HG02623 (cell line): ENCODE data around the gene PLEK.
A peak's percentile ranks its signal among the peaks of the same experiment; 100 is the strongest.

ENCODE experiments used
- ATAC-seq: cut with Tn5 transposase; IDR thresholded peaks from one replicate; pipeline ENCODE4 v1.9.1; 2021; ENCODE audit warnings: moderate library complexity; ENCODE audit not compliant: unreplicated experiment

Gene PLEK

DNA sequence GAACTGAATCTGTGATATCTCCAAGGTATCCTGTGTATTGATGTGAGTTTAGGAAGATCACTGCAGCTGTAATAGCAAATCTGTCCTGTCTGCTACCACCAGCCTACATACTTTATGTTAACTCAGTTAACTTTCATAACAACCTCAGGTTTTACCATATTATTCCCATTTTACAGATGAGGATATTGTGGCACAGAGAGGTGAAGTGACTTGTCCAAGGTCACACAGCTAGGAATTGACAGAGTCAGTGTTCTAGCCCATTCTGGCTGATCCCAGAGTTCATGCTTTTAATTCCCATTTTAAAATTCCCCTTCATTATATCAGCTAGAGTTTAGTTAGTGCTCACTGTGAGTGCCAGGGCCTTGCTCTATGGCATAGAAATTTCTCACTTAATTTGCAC lies 49.4 kb downstream of the PLEK start:
- no peak for ATAC-seq

- no peak for ATAC-seq
Measured at GRCh38 chr2:68414876-68415275, 49.8 kb downstream of the PLEK start.

GRCh38 chr2:68415521-68415920 lies 50.4 kb downstream of the PLEK start:
- no peak for ATAC-seq

- ATAC-seq = no peak
Measured at GRCh38 chr2:68416081-68416675, 51.1 kb downstream of the PLEK start.

- no peak for ATAC-seq
Measured at GRCh38 chr2:68417926-68418325, 52.8 kb downstream of the PLEK start.

GRCh38 chr2:68418419-68418818 lies 53.3 kb downstream of the PLEK start:
- ATAC-seq = no peak

DNA sequence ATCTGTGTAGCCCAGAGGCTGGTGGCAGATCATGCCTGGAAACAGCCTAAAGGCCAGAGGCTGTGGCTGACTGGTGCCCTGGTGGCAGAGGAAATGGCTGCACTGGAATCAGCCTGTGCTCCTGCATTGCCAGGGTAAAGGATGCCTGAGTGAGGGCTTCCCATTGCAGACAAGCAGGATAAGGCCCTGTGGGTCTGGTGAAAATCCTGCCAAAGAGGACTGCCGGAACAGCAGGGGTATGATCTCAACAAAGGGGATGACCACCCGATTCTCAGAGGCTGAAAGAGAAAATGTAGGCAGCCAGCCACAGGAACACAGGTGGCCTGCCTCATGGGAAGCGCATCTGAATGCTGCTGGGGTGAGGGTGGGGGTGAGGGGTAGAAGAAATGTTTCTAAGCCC lies 53.8 kb downstream of the PLEK start:
- no peak for ATAC-seq

DNA sequence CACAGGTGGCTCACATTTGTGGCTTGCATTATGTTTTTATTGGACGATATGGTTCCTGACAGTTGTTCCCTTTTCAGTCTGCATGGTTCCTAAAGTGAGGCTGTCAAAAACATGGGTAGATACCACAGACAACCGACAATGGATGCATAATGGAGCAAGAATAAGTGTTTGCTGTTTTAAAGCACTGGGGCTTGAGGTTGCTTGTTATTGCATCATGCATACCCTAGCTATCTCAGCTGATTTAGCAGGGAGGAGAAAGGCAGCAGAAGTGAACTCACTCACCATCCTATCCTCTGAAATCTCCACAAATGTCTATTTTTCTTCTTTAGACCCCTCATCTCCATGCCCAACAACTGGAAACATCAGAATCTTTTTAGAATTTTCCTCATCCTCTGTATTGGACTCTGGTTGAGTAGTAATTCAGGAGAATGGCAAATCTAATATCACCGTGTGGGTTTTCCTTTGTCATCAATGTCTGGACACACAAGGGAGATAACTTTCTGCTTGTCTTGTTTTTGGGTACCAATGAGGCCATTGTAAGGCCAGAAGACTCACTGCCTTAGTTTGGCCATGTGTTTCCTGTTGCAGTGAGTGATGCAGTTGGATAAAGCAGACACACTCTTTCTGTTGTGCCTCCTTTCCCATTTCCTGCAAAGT lies 55.3 kb downstream of the PLEK start:
- ATAC-seq = no peak

DNA sequence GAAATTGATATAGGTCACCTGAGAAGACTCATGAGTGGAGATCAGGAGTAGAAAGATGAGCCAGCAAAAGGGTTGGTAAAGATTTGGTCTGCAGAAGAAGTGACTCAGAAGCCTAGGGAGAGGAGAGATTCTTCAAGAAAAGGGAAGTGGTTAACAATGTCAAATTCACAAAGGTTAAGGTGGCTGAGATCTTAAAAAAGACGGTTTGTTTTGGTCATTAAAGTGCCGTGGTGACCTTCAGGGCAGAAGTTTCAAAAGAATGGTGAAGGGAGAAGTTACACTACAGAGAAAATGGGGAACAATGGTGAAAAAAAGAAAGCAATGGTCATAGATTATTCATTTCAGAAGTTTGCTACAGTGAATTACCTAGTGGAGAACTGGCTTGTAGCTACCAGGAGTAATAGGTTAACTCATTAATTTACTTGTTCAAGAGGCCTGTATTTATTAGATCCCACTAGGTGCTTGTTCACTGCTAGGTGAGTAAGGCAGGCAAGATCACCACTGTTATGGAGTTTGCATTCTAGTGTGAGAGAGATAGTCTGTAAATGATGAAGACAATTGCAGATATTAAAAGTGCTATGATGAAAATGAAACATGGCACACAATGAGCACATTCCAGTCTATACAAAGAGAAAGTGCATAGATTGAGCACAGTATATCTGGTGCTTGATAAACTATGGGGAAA lies 59.0 kb downstream of the PLEK start:
- ATAC-seq = peak; percentile 75

DNA sequence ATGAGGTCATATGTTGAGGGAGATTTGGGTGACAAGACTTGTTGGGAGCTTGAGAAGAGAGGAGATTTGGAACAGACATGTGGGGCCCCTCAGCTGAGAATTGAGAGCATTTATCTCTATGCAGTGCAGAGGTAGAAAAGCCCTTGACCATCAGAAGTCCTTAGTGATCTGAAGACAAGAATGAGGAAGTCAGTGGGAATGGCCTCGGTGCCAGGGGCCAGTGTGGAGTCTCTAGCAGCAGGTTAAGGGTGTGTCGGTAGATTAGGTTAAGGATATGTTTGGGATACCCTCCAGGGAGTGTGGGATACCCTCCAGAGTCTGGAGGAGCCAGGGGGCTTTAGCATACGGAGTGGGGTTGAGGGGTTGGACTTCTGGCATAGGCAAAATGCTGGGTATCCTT lies 60.4 kb downstream of the PLEK start:
- ATAC-seq = no peak

DNA sequence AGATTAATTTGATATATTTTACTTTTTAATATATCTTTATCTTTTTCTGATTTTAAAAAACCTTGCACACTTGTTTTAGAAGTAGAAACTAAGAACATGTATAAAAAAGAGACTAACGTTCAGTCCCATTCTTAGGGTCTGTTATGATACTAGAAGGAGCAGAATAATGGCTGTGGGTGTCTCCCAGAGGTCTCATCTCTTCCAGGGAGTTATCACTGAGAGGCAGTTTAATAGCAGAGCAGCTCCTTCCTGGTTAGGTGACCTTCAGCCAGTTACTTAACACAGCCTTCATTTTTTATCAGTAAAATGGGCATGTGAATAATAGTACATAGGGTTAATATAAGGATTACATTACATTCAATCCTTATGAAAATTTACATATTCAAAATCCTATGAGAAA lies 61.4 kb downstream of the PLEK start:
- no peak for ATAC-seq

- ATAC-seq = no peak
Measured at GRCh38 chr2:68426848-68427579, 61.9 kb downstream of the PLEK start.

- ATAC-seq = no peak
Measured at GRCh38 chr2:68428126-68428525, 63.0 kb downstream of the PLEK start.

DNA sequence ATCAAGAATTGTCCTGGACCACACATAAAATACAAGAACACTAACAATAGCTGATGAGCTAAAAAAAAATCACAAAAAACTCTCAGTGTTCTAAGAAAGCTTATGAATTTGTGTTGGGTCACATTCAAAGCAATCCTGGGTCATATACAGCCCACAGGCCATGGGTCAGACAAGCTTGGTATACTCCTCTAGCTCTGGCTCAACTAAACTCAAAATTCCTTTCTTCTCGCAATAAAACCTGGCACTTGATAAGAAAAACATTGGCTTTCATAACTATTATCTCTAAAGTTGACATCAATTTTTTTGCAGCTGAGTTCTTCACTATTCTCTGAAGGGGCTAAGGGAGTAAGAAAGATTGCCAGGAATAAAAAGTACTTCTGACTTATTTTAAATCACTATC lies 63.7 kb downstream of the PLEK start:
- ATAC-seq = no peak

DNA sequence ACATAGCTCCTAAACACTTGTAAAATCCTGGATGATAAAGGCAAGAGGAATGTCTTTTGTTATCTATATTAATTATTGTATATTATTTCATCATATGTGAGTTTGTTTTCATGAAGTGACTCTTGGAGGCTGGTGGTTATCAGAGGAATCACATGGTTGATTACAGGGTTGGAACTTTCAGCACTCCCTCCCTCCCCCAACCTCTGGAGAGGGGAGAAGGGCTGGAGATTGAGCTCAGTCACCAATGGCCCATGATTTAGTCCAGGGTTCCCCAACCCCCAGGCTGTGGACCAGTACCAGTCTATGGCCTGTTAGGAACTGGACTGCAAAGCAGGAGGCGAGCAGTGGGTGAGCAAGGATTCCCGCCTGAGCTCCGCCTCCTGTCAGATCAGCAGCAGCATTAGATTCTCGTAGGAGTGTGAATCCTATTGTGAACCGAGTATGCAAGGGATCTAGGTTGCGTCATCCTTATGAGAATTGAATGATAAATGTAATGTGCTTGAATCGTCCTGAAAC lies 64.3 kb downstream of the PLEK start:
- ATAC-seq = no peak

DNA sequence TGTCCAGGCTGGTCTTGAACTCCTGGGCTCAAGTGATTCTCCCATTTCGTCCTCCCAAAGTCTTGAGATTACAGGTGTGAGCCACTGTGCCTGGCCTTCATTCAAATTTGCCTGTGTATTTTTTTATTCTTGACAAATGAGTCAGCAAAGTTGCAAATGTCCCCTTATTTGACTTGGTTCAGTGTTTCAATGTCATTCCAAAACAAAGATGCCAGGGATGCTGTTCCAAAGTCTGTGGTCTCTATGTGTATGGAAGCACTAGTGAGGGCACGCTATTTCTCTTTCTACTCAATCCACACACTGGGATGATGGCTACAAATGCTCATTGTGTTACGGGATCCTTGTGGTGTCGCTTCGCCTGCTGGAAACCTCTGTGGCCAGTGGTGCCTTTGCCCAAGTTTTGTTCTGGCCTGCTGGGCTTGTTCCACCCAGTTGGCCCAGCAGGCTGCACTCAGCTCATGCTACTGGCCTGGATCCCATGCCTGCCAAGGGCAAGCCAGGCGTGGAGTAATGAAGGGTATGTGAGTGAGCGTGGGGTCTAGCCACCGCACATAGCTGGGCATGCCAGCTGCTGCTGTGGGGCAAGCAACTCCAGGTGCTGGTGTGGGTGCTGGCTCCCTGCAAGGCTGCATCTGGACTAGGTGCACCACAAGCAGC lies 66.4 kb downstream of the PLEK start:
- no peak for ATAC-seq

GRCh38 chr2:68432696-68433658 lies 67.9 kb downstream of the PLEK start:
- no peak for ATAC-seq

DNA sequence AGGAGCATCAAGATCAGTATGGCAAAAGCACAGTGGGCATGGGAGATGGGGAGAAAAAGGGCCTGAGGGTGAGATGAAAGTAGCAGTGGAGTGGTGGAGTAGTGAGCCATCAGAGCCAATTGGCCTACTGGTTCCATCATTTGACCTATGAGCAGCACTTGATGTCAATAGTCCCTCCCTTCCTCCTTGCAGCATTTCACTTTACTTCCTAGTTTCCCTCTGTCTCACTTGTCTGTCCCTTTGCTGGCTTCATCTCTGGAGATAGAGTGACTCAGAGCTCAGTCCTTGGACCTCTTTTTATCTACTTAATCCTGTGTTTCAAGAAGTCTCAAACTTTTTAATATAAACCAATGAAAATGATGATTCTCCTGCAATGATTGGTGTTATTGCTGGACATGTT lies 69.9 kb downstream of the PLEK start:
- ATAC-seq = no peak

DNA sequence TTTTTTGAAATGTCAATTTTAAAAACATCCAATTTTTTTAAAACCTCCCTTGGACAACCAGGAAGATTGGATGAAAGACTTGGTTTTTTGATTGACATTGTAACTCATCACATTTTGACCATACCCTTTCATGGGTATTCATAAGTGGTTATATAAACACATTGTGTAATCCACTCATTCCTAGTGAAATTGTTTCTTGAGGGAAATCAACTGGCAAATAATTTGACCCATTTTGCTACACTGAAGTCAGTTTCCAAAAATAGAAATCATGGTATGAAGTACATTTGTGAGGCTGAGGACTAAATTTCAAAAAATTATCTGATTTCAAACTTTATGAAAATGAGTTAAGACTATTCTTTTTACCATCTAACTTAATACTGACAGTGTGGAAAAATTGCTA lies 70.5 kb downstream of the PLEK start:
- no peak for ATAC-seq

GRCh38 chr2:68436270-68436669 lies 71.2 kb downstream of the PLEK start:
- ATAC-seq = no peak
